K562 (cell line): ENCODE measurements around the gene ABHD14A. TPM values are rescaled to one million over a fixed set of nuclear protein-coding genes. Genes with fewer than 3 reads are reported as not detected.
A peak's percentile ranks its signal among the peaks of the same experiment; 100 is the strongest.

ENCODE experiments used
- CXXC5 ChIP-seq: fragments of 250-450 bp; sonication (Bioruptor Pico); IDR thresholded peaks from 2 replicates; pipeline ENCODE4 v1.8.0; 2022; ENCODE audit warnings: inconsistent platforms, mild to moderate bottlenecking, moderate library complexity
- ETS1 ChIP-seq: conservative IDR thresholded peaks from 2 replicates; pipeline ENCODE4 v1.6.1; 2011; ENCODE audit warnings: low read depth, mild to moderate bottlenecking, low read length; ENCODE audit not compliant: control insufficient read depth
- FIP1L1 ChIP-seq: fragments of 200-400 bp; formaldehyde crosslinking; IDR thresholded peaks from 2 replicates; pipeline ENCODE4 v1.6.1; 2018; ENCODE audit warnings: mild to moderate bottlenecking, low read depth, low read length; ENCODE audit not compliant: poor library complexity, severe bottlenecking
- MNT ChIP-seq, 2 experiments: fragments of 450-650 bp; conservative IDR thresholded peaks; 2 replicates each; pipeline ENCODE4 v1.6.1; 2017; ENCODE audit warnings: mild to moderate bottlenecking in 2 of 2, moderate library complexity in 2 of 2
- PHF8 ChIP-seq: fragments of 200-600 bp; sonication (generic); IDR thresholded peaks from 2 replicates; pipeline ENCODE4 v1.6.1; 2012; ENCODE audit warnings: mixed run types, mild to moderate bottlenecking, inconsistent platforms, low read length, moderate library complexity, borderline replicate concordance
- POLR2AphosphoS5 ChIP-seq: IDR thresholded peaks from 2 replicates; pipeline ENCODE4 v1.6.1; 2011; ENCODE audit warnings: mild to moderate bottlenecking, low read depth, low read length, moderate library complexity; ENCODE audit not compliant: control insufficient read depth, insufficient read depth
- PTTG1 ChIP-seq: fragments of 450-650 bp; IDR thresholded peaks from 2 replicates; pipeline ENCODE4 v1.6.1; 2016; ENCODE audit warnings: low read depth, mild to moderate bottlenecking, missing genetic modification characterization, missing compliant biosample characterization
- RBFOX2 ChIP-seq: fragments of 200-400 bp; formaldehyde crosslinking; IDR thresholded peaks from 2 replicates; pipeline ENCODE4 v1.6.1; 2017; ENCODE audit warnings: low read depth, mild to moderate bottlenecking, low read length, moderate library complexity
- SNIP1 ChIP-seq: fragments of 450-650 bp; IDR thresholded peaks from 2 replicates; pipeline ENCODE4 v1.7.1; 2017; ENCODE audit warnings: low read depth, mild to moderate bottlenecking
- SRSF7 ChIP-seq: fragments of 200-400 bp; formaldehyde crosslinking; optimal IDR thresholded peaks from 2 replicates; pipeline ENCODE3; 2017; ENCODE audit warnings: mild to moderate bottlenecking, low read depth, low read length
- TFAM ChIP-seq: fragments of 250-450 bp; sonication (Bioruptor Pico); conservative IDR thresholded peaks from 2 replicates; pipeline ENCODE4 v1.5.0; 2021; ENCODE audit warnings: mild to moderate bottlenecking, moderate library complexity
- THRAP3 ChIP-seq: fragments of 450-650 bp; IDR thresholded peaks from 2 replicates; pipeline ENCODE4 v1.6.1; 2016; ENCODE audit warnings: mild to moderate bottlenecking, inconsistent platforms, borderline replicate concordance
- ZBTB34 ChIP-seq: fragments of 250-450 bp; sonication (Bioruptor Pico); IDR thresholded peaks from 2 replicates; pipeline ENCODE4 v1.8.0; 2021; ENCODE audit warnings: mild to moderate bottlenecking, moderate library complexity
- ZBTB5 ChIP-seq: fragments of 450-650 bp; IDR thresholded peaks from 2 replicates; pipeline ENCODE4 v1.6.1; 2017; ENCODE audit warnings: antibody characterized with exemption
- ZNF347 ChIP-seq: fragments of 450-650 bp; formaldehyde crosslinking; IDR thresholded peaks from 2 replicates; pipeline ENCODE4 v1.4.0; 2020; ENCODE audit warnings: low read depth, mild to moderate bottlenecking, moderate library complexity
- ZNF584 ChIP-seq: fragments of 200-800 bp; sonication (Bioruptor generic); IDR thresholded peaks from 2 replicates; pipeline ENCODE4 v1.6.1; 2016; ENCODE audit warnings: low read depth, mild to moderate bottlenecking, missing genetic modification characterization, missing compliant biosample characterization
- ZNF76 ChIP-seq: fragments of 250-450 bp; sonication (Bioruptor Pico); IDR thresholded peaks from 2 replicates; pipeline ENCODE4 v1.4.0; 2020; ENCODE audit warnings: mild to moderate bottlenecking, moderate library complexity, borderline replicate concordance
- polyA plus RNA-seq, 8 experiments: library from polyadenylated mRNA; depleted of rRNA in 4 of 8; stranded (reverse) in 5 of 8; unstranded in 3 of 8; fragments of >200 nt; fragmentation: Nextera tagmentation in 2 of 8; fragmentation: Illumina TruSeq in 1 of 8; extraction: Ambion mirVana in 2 of 8; extraction: Trizol in 1 of 8; gene quantifications; 2 replicates each; pipeline versions ENCODE4 v1.2.1 to v1.2.3, GENCODE V29; 2011 to 2014; ENCODE audit warnings: inconsistent platforms in 1 of 8, missing spikeins in 1 of 8
- total RNA-seq, 7 experiments: library from RNA; depleted of rRNA in 6 of 7; stranded (reverse); fragments of >200 nt in 6 of 7; fragmentation: Illumina TruSeq in 2 of 7; extraction: Trizol in 2 of 7; gene quantifications; 2 replicates each; pipeline versions ENCODE4 v1.2.1 to v1.2.3, GENCODE V29; 2011 to 2021; ENCODE audit warnings: low replicate concordance in 1 of 7
- TF ChIP-seq, protein P1 (sequence below): IDR thresholded peaks from 2 replicates; pipeline ENCODE4 v1.6.1; 2016; ENCODE audit warnings: missing genetic modification characterization, missing compliant biosample characterization

The ABHD14A gene
- total and polyA plus RNA-seq, 9 of the 15 experiments (the other 6 are each of a cell fraction or from before 2014, with no cell fraction given), result 0.90 to 10.5 (median 8.3) TPM

DNA sequence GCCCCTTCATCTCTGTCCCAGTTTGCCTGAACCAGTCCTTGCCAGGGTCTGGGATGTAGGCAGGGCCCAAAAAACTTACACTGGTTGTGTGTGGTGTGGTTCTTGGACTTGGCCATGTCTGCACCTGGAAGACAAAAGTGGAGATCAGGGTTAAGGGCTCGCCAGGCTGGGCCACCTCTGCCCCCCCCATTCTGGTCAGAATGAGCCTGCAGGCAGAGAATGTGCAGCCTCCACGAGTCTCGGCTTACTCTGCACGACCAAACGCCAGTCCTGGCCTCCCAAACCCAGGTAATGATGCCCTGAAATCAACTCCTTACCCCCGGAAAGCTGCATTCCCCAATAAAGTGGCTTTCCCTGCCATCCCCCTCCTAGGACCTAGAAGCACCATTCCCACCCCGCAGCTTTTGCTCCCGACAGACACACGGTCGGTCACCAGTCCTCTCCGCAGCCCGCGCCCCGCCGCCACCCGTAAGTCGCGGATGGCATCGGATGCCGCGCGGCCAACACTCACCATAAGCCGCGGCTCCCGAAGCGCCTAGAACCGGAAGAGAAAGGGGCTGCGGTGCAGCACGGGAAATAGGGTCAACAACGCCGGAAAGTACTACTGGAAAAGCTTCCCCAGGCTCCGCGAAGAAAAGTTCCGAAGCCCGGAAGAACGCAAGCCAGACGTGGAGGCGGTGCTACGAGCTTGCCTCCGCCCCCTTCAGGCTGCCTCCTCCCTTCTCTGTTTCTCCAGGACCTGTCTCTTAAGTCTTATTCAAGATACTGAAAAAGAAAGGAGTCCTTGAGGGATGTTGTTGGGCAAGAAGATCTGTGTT is 20.7 kb downstream of the ABHD14A start, which contains the start of gene RPL29 (continued):
- TF ChIP-seq POLR2AphosphoS5 (peak; percentile 94), ZBTB34 (CRISPR knock-in tag) (no peak), ZBTB5 (no peak), ZNF347 (CRISPR knock-in tag) (no peak), ZNF76 (CRISPR knock-in tag) (peak; percentile 60; the same call in 1 of the 2 replicates), RBFOX2 (peak; percentile 100), THRAP3 (peak; percentile 31; the same call in 1 of the 2 replicates), CXXC5 (peak; percentile 81), ZNF584 (CRISPR knock-in tag) (0 out of 2 replicates have a peak, but pooled peaks have one; percentile 36), FIP1L1 (no peak), SNIP1 (no peak), SRSF7 (no peak), PHF8 (peak; percentile 89), MNT (conservative IDR thresholded peaks at IDR 0.05) (peak in 1 of 2 experiments; percentile 70; a peak in 2 of 4 replicates), TFAM (CRISPR knock-in tag) (no peak), PTTG1 (tag) (no peak), ETS1 (no peak; the same call in 1 of the 2 replicates)
- TF ChIP-seq, protein P1, sequence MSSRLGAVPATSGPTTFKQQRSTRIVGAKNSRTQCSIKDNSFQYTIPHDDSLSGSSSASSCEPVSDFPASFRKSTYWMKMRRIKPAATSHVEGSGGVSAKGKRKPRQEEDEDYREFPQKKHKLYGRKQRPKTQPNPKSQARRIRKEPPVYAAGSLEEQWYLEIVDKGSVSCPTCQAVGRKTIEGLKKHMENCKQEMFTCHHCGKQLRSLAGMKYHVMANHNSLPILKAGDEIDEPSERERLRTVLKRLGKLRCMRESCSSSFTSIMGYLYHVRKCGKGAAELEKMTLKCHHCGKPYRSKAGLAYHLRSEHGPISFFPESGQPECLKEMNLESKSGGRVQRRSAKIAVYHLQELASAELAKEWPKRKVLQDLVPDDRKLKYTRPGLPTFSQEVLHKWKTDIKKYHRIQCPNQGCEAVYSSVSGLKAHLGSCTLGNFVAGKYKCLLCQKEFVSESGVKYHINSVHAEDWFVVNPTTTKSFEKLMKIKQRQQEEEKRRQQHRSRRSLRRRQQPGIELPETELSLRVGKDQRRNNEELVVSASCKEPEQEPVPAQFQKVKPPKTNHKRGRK (tag), result no peak
